Measurements from ENCODE around the gene MOK.
"Not testable (repeated sequence)": the region's sequence is repeated elsewhere in the genome, so short reads cannot be mapped to it uniquely, and the experiment has no call there.

The MOK gene

GRCh38 chr14:102333795-102334705 is 29.1 kb upstream of the MOK start:
- DNase-seq (ENCODE audit: low spot score in 2 of 2) (no peak), ATAC-seq (ENCODE audit: low read depth) (no peak)
- Mint-ChIP-seq H3K4me3 (no peak overlapping the region), H3K27ac (no peak overlapping the region), H3K4me1 (no peaks in the 10 kb centered on the region), H3K36me3 (peaks cover 14% of the 10 kb centered on the region), H3K9me3 (no peaks in the 10 kb centered on the region), H3K27me3 (no peaks in the 10 kb centered on the region)

- Mint-ChIP-seq H3K27me3 (no peaks in the 10 kb centered on the region), H3K9me3 (no peaks in the 10 kb centered on the region), H3K4me3 (no peak overlapping the region), H3K36me3 (peaks cover 13% of the 10 kb centered on the region), H3K27ac (no peak overlapping the region), H3K4me1 (no peaks in the 10 kb centered on the region)
- DNase-seq (ENCODE audit: low spot score in 2 of 2) (no peak), ATAC-seq (ENCODE audit: low read depth) (no peak)
Measured at GRCh38 chr14:102333390-102333789, 28.4 kb upstream of the MOK start.

GRCh38 chr14:102330806-102331205 is 25.8 kb upstream of the MOK start:
- H3K36me3 Mint-ChIP-seq = peaks cover 13% of the 10 kb centered on the region
- H3K4me1 Mint-ChIP-seq = no peaks in the 10 kb centered on the region
- H3K9me3 Mint-ChIP-seq = no peaks in the 10 kb centered on the region
- DNase-seq (ENCODE audit: low spot score in 2 of 2) (no peak), ATAC-seq (ENCODE audit: low read depth) (no peak)
- H3K4me3 Mint-ChIP-seq = no peak overlapping the region
- H3K27ac Mint-ChIP-seq = no peak overlapping the region
- H3K27me3 Mint-ChIP-seq = no peaks in the 10 kb centered on the region

GRCh38 chr14:102329381-102329780 is 24.4 kb upstream of the MOK start:
- ATAC-seq (ENCODE audit: low read depth); H3K4me1 Mint-ChIP-seq; H3K9me3 Mint-ChIP-seq; DNase-seq (ENCODE audit: low spot score in 2 of 2); H3K4me3 Mint-ChIP-seq; H3K27ac Mint-ChIP-seq; H3K27me3 Mint-ChIP-seq: not testable (repeated sequence)
- peaks cover 13% of the 10 kb centered on the region for H3K36me3 Mint-ChIP-seq

GRCh38 chr14:102326583-102326982 is 21.6 kb upstream of the MOK start:
- Mint-ChIP-seq H3K4me3 (no peak overlapping the region), H3K27me3 (no peaks in the 10 kb centered on the region), H3K4me1 (peaks cover 4% of the 10 kb centered on the region), H3K27ac (no peak overlapping the region), H3K9me3 (no peaks in the 10 kb centered on the region), H3K36me3 (peaks cover 10% of the 10 kb centered on the region)
- DNase-seq (ENCODE audit: low spot score in 2 of 2) = no peak
- ATAC-seq (ENCODE audit: low read depth) = no peak

GRCh38 chr14:102325791-102326345 is 20.9 kb upstream of the MOK start:
- Mint-ChIP-seq H3K36me3 (peaks cover 8% of the 10 kb centered on the region), H3K4me3 (no peak overlapping the region), H3K4me1 (peaks cover 6% of the 10 kb centered on the region), H3K27me3 (no peaks in the 10 kb centered on the region), H3K27ac (no peak overlapping the region), H3K9me3 (no peaks in the 10 kb centered on the region)
- ATAC-seq (ENCODE audit: low read depth) = no peak
- DNase-seq (ENCODE audit: low spot score in 2 of 2) = no peak

GRCh38 chr14:102323102-102323501 is 18.1 kb upstream of the MOK start:
- no peak overlapping the region for H3K27ac Mint-ChIP-seq
- DNase-seq (ENCODE audit: low spot score in 2 of 2) (no peak), ATAC-seq (ENCODE audit: low read depth) (no peak)
- H3K4me1 Mint-ChIP-seq = peaks cover 14% of the 10 kb centered on the region
- no peak overlapping the region for H3K4me3 Mint-ChIP-seq
- no peaks in the 10 kb centered on the region for H3K9me3 Mint-ChIP-seq
- no peaks in the 10 kb centered on the region for H3K27me3 Mint-ChIP-seq
- peaks cover 6% of the 10 kb centered on the region for H3K36me3 Mint-ChIP-seq

- no peak overlapping the region for H3K27ac Mint-ChIP-seq
- H3K4me3 Mint-ChIP-seq = no peak overlapping the region
- no peaks in the 10 kb centered on the region for H3K9me3 Mint-ChIP-seq
- ATAC-seq (ENCODE audit: low read depth) (no peak), DNase-seq (ENCODE audit: low spot score in 2 of 2) (no peak)
- H3K36me3 Mint-ChIP-seq = peaks cover 6% of the 10 kb centered on the region
- H3K27me3 Mint-ChIP-seq = no peaks in the 10 kb centered on the region
- peaks cover 20% of the 10 kb centered on the region for H3K4me1 Mint-ChIP-seq
Measured at GRCh38 chr14:102321456-102322422, 16.8 kb upstream of the MOK start.

- no peak for DNase-seq (ENCODE audit: low spot score in 2 of 2)
- no peaks in the 10 kb centered on the region for H3K9me3 Mint-ChIP-seq
- peak overlapping the region; percentile 95 for H3K27ac Mint-ChIP-seq
- peaks cover 22% of the 10 kb centered on the region for H3K4me1 Mint-ChIP-seq
- no peaks in the 10 kb centered on the region for H3K36me3 Mint-ChIP-seq
- no peaks in the 10 kb centered on the region for H3K27me3 Mint-ChIP-seq
- peak overlapping the region; percentile 87 for H3K4me3 Mint-ChIP-seq
- no peak for ATAC-seq (ENCODE audit: low read depth)
Measured at GRCh38 chr14:102320671-102321455, 15.9 kb upstream of the MOK start.

GRCh38 chr14:102320033-102320660 is 15.2 kb upstream of the MOK start:
- peak overlapping the region; percentile 95 for H3K27ac Mint-ChIP-seq
- H3K4me3 Mint-ChIP-seq = peak overlapping the region; percentile 87
- H3K36me3 Mint-ChIP-seq = no peaks in the 10 kb centered on the region
- H3K9me3 Mint-ChIP-seq = no peaks in the 10 kb centered on the region
- ATAC-seq (ENCODE audit: low read depth) (peak; percentile 33), DNase-seq (ENCODE audit: low spot score in 2 of 2) (peak; percentile 39 to 60)
- H3K4me1 Mint-ChIP-seq = peaks cover 22% of the 10 kb centered on the region
- H3K27me3 Mint-ChIP-seq = no peaks in the 10 kb centered on the region

GRCh38 chr14:102319351-102320032 is 14.5 kb upstream of the MOK start, which contains the start of gene ZNF839:
Gene ZNF839, plus strand, starts transcription at chr14:102319746. Its CDS starts 20 bp downstream, at chr14:102319766.
- Mint-ChIP-seq H3K9me3 (no peaks in the 10 kb centered on the region), H3K4me3 (peak within 1 kb of the TSS; percentile 95), H3K36me3 (no peaks in the 10 kb centered on the region), H3K27me3 (no peaks in the 10 kb centered on the region), H3K4me1 (peaks cover 29% of the 10 kb centered on the region), H3K27ac (peak within 1 kb of the TSS; percentile 95)
- ATAC-seq (ENCODE audit: low read depth) = peak; percentile 72
- peak; percentile 94 to 99 for DNase-seq (ENCODE audit: low spot score in 2 of 2)

- DNase-seq (ENCODE audit: low spot score in 2 of 2) (no peak), ATAC-seq (ENCODE audit: low read depth) (no peak)
- H3K9me3 Mint-ChIP-seq = no peaks in the 10 kb centered on the region
- no peaks in the 10 kb centered on the region for H3K27me3 Mint-ChIP-seq
- H3K4me1 Mint-ChIP-seq = peaks cover 31% of the 10 kb centered on the region
- peak overlapping the region; percentile 95 for H3K27ac Mint-ChIP-seq
- no peaks in the 10 kb centered on the region for H3K36me3 Mint-ChIP-seq
- peak overlapping the region; percentile 95 for H3K4me3 Mint-ChIP-seq
Measured at GRCh38 chr14:102318781-102319276, 13.9 kb upstream of the MOK start.

Measured in memory B cell (primary cell).